SK-N-MC (cell line): ENCODE results near the gene P2RX1.

ENCODE experiments used
- DNase-seq: peaks from one replicate; pipeline ENCODE4 v3.0.0-alpha.2; 2011; ENCODE audit warnings: low read depth, low spot score
- H3K27ac ChIP-seq: fragments of 200-600 bp; sonication (generic); 2 replicates; pipeline ENCODE4 v1.5.1; 2016; ENCODE audit warnings: mixed run types
- H3K36me3 ChIP-seq: fragments of 200-600 bp; sonication (generic); 2 replicates; pipeline ENCODE4 v1.6.1; 2017; ENCODE audit warnings: antibody characterized with exemption, low read length, mixed read lengths; ENCODE audit not compliant: insufficient read depth
- H3K4me3 ChIP-seq: fragments of 200-600 bp; sonication (generic); 2 replicates; pipeline ENCODE4 v1.5.1; 2016
- H3K9ac ChIP-seq: fragments of 200-600 bp; sonication (generic); 2 replicates; pipeline ENCODE4 v1.8.0; 2017; ENCODE audit warnings: mixed run types, mixed read lengths; ENCODE audit not compliant: insufficient read length
- H3K9me3 ChIP-seq: fragments of 200-600 bp; sonication (generic); 2 replicates; pipeline ENCODE4 v1.6.1; 2017; ENCODE audit warnings: low read depth, mild to moderate bottlenecking, antibody characterized with exemption, low read length, moderate library complexity, mixed read lengths
- EZH2 ChIP-seq: fragments of 200-600 bp; sonication (generic); IDR thresholded peaks from one replicate; pipeline ENCODE4 v1.6.1; 2017; ENCODE audit warnings: antibody characterized with exemption
- FOXP2 ChIP-seq: optimal IDR thresholded peaks from 2 replicates; pipeline ENCODE3; 2011; ENCODE audit warnings: mild to moderate bottlenecking, moderate library complexity; ENCODE audit not compliant: insufficient read depth; ENCODE audit errors: extremely low read length, control extremely low read depth
- POLR2AphosphoS5 ChIP-seq: IDR thresholded peaks from 2 replicates; pipeline ENCODE4 v1.6.1; 2012; ENCODE audit warnings: mild to moderate bottlenecking, low read depth, low read length, borderline replicate concordance

P2RX1 gene

GRCh38 chr17:3903881-3904290 is 12.4 kb downstream of the P2RX1 start:
- Histone ChIP-seq H3K9ac (no peak overlapping the region), H3K4me3 (no peak overlapping the region), H3K9me3 (no peaks in the 10 kb centered on the region), H3K36me3 (no peaks in the 10 kb centered on the region), H3K27ac (no peak overlapping the region)
- TF ChIP-seq FOXP2 (no peak), POLR2AphosphoS5 (no peak)
- no peak for DNase-seq

- H3K9ac ChIP-seq: no peak overlapping the region
- no peak for DNase-seq
- H3K9me3 ChIP-seq: no peaks in the 10 kb centered on the region
- TF ChIP-seq FOXP2 (no peak), POLR2AphosphoS5 (no peak), EZH2 (no peak)
- H3K4me3 ChIP-seq: no peak overlapping the region
- H3K36me3 ChIP-seq: no peaks in the 10 kb centered on the region
- no peak overlapping the region for H3K27ac ChIP-seq
Measured at GRCh38 chr17:3903051-3903825, 13.0 kb downstream of the P2RX1 start.

GRCh38 chr17:3900646-3901045 is 15.6 kb downstream of the P2RX1 start:
- H3K9me3 ChIP-seq: no peaks in the 10 kb centered on the region
- no peak overlapping the region for H3K4me3 ChIP-seq
- no peak overlapping the region for H3K9ac ChIP-seq
- no peak overlapping the region for H3K27ac ChIP-seq
- TF ChIP-seq FOXP2: no peak
- TF ChIP-seq EZH2: no peak
- no peak for TF ChIP-seq POLR2AphosphoS5
- DNase-seq: no peak
- no peaks in the 10 kb centered on the region for H3K36me3 ChIP-seq

DNA sequence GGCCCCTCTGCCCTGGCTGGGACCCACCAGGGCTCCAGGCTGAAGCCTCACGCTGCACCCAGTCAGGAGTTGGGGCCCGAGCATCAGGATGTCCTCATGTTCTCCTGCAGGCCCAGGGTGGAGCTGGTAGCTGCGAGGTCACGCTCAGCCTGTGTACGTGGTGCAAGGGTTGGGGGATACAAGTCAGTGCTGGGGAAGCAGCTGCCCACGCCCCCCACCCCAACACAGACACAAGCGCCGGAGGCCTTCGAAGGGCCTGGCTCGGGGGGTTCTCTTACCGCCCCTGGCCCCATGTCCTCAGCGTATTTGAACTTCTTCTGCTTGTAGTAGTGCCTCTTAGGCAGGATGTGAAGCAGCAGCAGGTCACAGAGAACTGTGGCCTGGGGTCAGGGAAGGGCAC is 18.5 kb downstream of the P2RX1 start:
- no peak for TF ChIP-seq FOXP2
- TF ChIP-seq POLR2AphosphoS5: no peak
- no peak for TF ChIP-seq EZH2
- no peak overlapping the region for H3K27ac ChIP-seq
- no peak overlapping the region for H3K4me3 ChIP-seq
- H3K9ac ChIP-seq: no peak overlapping the region
- no peaks in the 10 kb centered on the region for H3K36me3 ChIP-seq
- H3K9me3 ChIP-seq: no peaks in the 10 kb centered on the region
- no peak for DNase-seq

DNA sequence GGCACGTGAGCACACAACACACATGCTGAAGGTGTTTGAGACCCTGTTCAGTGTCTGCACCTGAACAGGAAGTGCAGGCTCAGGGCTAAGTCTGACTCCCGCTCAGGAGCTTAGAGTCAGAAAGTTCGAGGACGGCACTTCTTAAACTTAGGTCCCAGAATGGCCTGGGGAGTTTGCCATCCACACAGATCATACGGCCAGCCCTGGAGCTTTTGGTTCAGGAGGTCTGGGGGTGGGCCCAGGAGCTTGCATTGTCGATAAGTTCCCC is 19.4 kb downstream of the P2RX1 start:
- DNase-seq: no peak
- H3K9me3 ChIP-seq: no peaks in the 10 kb centered on the region

GRCh38 chr17:3896108-3896967 is 19.9 kb downstream of the P2RX1 start:
- no peak overlapping the region for H3K27ac ChIP-seq
- no peak overlapping the region for H3K4me3 ChIP-seq
- H3K36me3 ChIP-seq: no peaks in the 10 kb centered on the region
- no peaks in the 10 kb centered on the region for H3K9me3 ChIP-seq
- H3K9ac ChIP-seq: no peak overlapping the region
- TF ChIP-seq POLR2AphosphoS5: no peak
- no peak for TF ChIP-seq EZH2
- TF ChIP-seq FOXP2: no peak
- no peak for DNase-seq

More for the DNA sequence above, 19.4 kb downstream of the P2RX1 start:
- no peak overlapping the region for H3K4me3 ChIP-seq
- H3K36me3 ChIP-seq: no peaks in the 10 kb centered on the region
- H3K27ac ChIP-seq: no peak overlapping the region
- H3K9ac ChIP-seq: no peak overlapping the region
- TF ChIP-seq FOXP2 (no peak), EZH2 (no peak), POLR2AphosphoS5 (no peak)

DNA sequence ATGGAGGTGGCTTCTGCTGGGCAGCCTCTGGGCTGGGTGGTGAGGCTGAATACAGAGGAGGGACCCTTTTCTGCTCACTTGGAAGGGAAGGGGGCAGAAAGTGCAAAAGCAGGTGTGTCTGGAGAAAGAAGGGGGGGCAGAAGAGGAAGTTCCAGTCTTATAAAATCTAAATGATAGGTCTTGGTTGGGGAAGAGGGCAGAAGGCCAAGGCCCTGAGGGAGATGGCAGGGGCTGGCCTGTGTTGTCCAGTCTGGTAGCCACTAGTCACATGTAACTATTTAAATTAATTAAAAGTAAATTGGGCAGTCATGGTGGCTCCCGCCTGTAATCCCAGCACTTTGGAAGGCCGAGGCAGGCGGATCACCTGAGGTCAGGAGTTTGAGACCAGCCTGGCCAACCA is 20.9 kb downstream of the P2RX1 start:
- no peak for TF ChIP-seq POLR2AphosphoS5
- no peak for DNase-seq
- Histone ChIP-seq H3K9me3 (no peaks in the 10 kb centered on the region), H3K27ac (no peak overlapping the region), H3K9ac (no peak overlapping the region), H3K36me3 (no peaks in the 10 kb centered on the region), H3K4me3 (no peak overlapping the region)

DNA sequence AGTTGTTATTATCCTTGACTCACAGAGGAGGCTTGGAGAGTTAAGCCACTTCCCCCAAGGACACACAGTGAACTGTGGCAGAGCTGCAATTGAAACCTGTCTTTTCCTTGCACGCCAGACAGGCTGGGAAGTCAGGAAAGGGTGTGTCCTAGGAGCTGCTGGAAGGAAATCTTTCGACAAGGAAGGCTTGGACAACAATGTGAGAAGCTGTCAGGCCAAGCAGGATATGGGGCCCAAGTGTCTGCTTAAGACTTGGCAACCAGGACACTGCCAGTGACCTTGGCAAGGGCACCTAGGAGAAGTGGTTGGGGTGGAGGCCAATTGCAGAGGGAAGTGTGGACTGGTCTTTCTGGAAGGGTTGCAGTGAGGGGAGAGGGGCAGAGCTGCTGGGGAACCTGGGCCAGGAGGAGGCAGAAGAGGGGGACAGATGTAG is 21.3 kb downstream of the P2RX1 start:
- TF ChIP-seq FOXP2 (no peak), EZH2 (no peak), POLR2AphosphoS5 (no peak)
- Histone ChIP-seq H3K9ac (no peak overlapping the region), H3K4me3 (no peak overlapping the region), H3K36me3 (no peaks in the 10 kb centered on the region), H3K9me3 (no peaks in the 10 kb centered on the region), H3K27ac (0 out of 2 replicates have a peak overlapping the region, but pooled peaks have one; percentile 31)
- DNase-seq: no peak
